Mesothelial cell of epicardium (in vitro differentiated cells): ENCODE results near the gene BBS12. TPM values are rescaled to one million over a fixed set of nuclear protein-coding genes. Genes with fewer than 3 reads are reported as not detected.
"Not testable (repeated sequence)": the region's sequence is repeated elsewhere in the genome, so short reads cannot be mapped to it uniquely, and the experiment has no call there.

ENCODE experiments used
- DNase-seq, 2 experiments: peaks; one replicate each; pipeline ENCODE4 v3.0.0; 2021; ENCODE audit warnings: low spot score in 2 of 2; ENCODE audit not compliant: unreplicated experiment in 2 of 2
- H3K27ac Mint-ChIP-seq: 2 replicates; pipeline ENCODE4 v1.8.0; 2021; ENCODE audit warnings: mixed read lengths
- H3K27me3 Mint-ChIP-seq: 2 replicates; pipeline ENCODE4 v1.8.0; 2021; ENCODE audit warnings: low read depth, mixed read lengths
- H3K36me3 Mint-ChIP-seq: 2 replicates; pipeline ENCODE4 v1.8.0; 2021; ENCODE audit warnings: mixed read lengths
- H3K4me1 Mint-ChIP-seq: 2 replicates; pipeline ENCODE4 v1.8.0; 2021; ENCODE audit warnings: mixed read lengths
- H3K4me3 Mint-ChIP-seq: 2 replicates; pipeline ENCODE4 v1.8.0; 2021; ENCODE audit warnings: mild to moderate bottlenecking, moderate library complexity, mixed read lengths
- H3K9me3 Mint-ChIP-seq: 2 replicates; pipeline ENCODE4 v1.8.0; 2021; ENCODE audit warnings: mixed read lengths
- CTCF ChIP-seq: fragments of 200-600 bp; sonication (generic); IDR thresholded peaks from one replicate; pipeline ENCODE4 v1.5.0; 2021; ENCODE audit warnings: antibody characterized with exemption; ENCODE audit not compliant: unreplicated experiment
- total RNA-seq: library from RNA; stranded (reverse); gene quantifications from 3 replicates; pipeline ENCODE4 v1.2.1, GENCODE V29; 2021

BBS12 gene
- total RNA-seq, 1 donor from 2014 or later, result 2.9 TPM

DNA sequence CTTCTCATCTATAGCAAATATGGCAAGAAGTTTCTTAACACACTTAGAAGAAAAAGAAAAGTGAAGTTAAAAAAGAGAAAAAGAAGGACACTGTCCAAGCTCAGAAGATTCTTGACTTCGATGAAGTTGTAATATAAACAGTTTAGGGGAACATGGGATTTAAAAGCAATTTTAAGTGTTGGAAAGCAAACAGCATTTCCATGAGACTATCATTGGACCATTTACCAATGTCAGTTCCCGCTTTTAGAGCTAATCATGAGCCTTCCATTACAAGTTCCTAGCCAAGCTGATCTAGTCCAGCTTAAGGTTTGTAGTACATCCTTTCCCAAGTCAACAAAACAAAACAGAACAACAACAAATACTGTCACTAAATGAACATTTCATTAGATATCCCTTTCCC, 49.0 kb downstream of the BBS12 start:
- Mint-ChIP-seq H3K27ac (no peak overlapping the region), H3K36me3 (no peaks in the 10 kb centered on the region), H3K4me3 (no peak overlapping the region), H3K4me1 (peaks cover 27% of the 10 kb centered on the region), H3K27me3 (no peaks in the 10 kb centered on the region), H3K9me3 (peaks cover 14% of the 10 kb centered on the region)
- TF ChIP-seq CTCF, result no peak
- no peak for DNase-seq

- DNase-seq, result peak in 1 of 2 experiments; percentile 40
- peak overlapping the region; percentile 62 for H3K27ac Mint-ChIP-seq
- no peak for TF ChIP-seq CTCF
- H3K27me3 Mint-ChIP-seq, result no peaks in the 10 kb centered on the region
- H3K4me1 Mint-ChIP-seq, result peaks cover 15% of the 10 kb centered on the region
- H3K9me3 Mint-ChIP-seq, result peaks cover 15% of the 10 kb centered on the region
- H3K4me3 Mint-ChIP-seq, result no peak overlapping the region
- H3K36me3 Mint-ChIP-seq, result no peaks in the 10 kb centered on the region
Observed at GRCh38 chr4:122783301-122784215, 51.1 kb downstream of the BBS12 start.

GRCh38 chr4:122784261-122784660, 51.8 kb downstream of the BBS12 start:
- Mint-ChIP-seq H3K4me3 (no peak overlapping the region), H3K27me3 (no peaks in the 10 kb centered on the region), H3K36me3 (no peaks in the 10 kb centered on the region), H3K9me3 (peaks cover 15% of the 10 kb centered on the region), H3K4me1 (peaks cover 15% of the 10 kb centered on the region), H3K27ac (peak overlapping the region; percentile 62)
- no peak for DNase-seq
- TF ChIP-seq CTCF, result no peak

DNA sequence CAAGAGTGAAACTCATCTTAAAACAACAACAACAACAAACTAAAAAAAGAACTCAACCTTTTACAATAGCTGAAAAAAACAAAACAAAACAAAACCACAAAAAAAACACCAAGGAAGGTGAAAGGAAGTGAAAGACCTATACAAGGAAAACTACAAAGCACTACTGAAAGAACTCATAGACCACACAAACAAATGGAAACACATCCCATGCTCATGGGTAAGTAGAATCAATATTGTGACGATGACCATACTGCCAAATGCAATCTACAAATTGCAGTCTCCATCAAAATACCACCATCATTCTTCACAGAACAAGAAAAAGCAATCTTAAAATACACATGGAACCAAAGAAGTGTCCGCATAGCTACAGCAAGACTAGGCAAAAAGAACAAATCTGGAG, 52.6 kb downstream of the BBS12 start:
- no peak for DNase-seq
- Mint-ChIP-seq H3K4me3 (no peak overlapping the region), H3K4me1 (peaks cover 15% of the 10 kb centered on the region), H3K36me3 (no peaks in the 10 kb centered on the region), H3K27me3 (no peaks in the 10 kb centered on the region), H3K27ac (no peak overlapping the region), H3K9me3 (peaks cover 15% of the 10 kb centered on the region)
- TF ChIP-seq CTCF, result no peak

- peaks cover 15% of the 10 kb centered on the region for H3K4me1 Mint-ChIP-seq
- H3K27ac Mint-ChIP-seq, result not testable (repeated sequence)
- peaks cover 15% of the 10 kb centered on the region for H3K9me3 Mint-ChIP-seq
Observed at GRCh38 chr4:122786296-122786695, 53.8 kb downstream of the BBS12 start.

DNA sequence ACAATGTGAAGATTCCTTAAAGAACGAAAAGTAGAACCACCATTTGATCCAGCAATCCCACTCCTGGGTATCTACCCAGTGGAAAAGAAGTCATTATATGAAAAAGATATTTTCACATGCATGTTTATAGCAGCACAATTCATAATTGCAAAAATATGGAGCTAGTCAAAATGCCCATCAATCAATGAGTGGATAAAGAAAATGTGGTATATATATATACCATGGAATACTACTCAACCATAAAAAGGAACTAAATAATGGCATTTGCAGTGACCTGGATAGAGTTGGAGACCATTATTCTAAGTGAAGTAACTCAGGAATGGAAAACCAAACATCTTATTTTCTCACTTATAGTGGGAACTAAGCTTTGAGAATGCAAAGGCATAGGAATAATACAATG, 54.4 kb downstream of the BBS12 start:
- DNase-seq, H3K4me3 Mint-ChIP-seq, H3K27me3 Mint-ChIP-seq, H3K27ac Mint-ChIP-seq, H3K36me3 Mint-ChIP-seq: not testable (repeated sequence)
- Mint-ChIP-seq H3K9me3 (peaks cover 15% of the 10 kb centered on the region), H3K4me1 (peaks cover 15% of the 10 kb centered on the region)

More at GRCh38 chr4:122786296-122786695, 53.8 kb downstream of the BBS12 start:
- H3K36me3 Mint-ChIP-seq, H3K27me3 Mint-ChIP-seq, H3K4me3 Mint-ChIP-seq, DNase-seq: not testable (repeated sequence)
